ENCODE results near the gene NBAS.

Gene NBAS

GRCh38 chr2:15279201-15279876, 281.8 kb downstream of the NBAS start:
- DNase-seq (ENCODE audit: low read depth), result no peak
- no peak for TF ChIP-seq CTCF (conservative IDR thresholded peaks at IDR 0.05; ENCODE audit: control insufficient read depth, insufficient read depth, low read depth, low read length)
- no peak overlapping the region for H3K4me3 ChIP-seq (ENCODE audit: control insufficient read depth, low read depth, low read length)

GRCh38 chr2:15278296-15278695, 282.8 kb downstream of the NBAS start:
- DNase-seq (ENCODE audit: low read depth), result no peak
- TF ChIP-seq CTCF (conservative IDR thresholded peaks at IDR 0.05; ENCODE audit: control insufficient read depth, insufficient read depth, low read depth, low read length), result no peak
- no peak overlapping the region for H3K4me3 ChIP-seq (ENCODE audit: control insufficient read depth, low read depth, low read length)

GRCh38 chr2:15275346-15275745, 285.8 kb downstream of the NBAS start:
- no peak for TF ChIP-seq CTCF (conservative IDR thresholded peaks at IDR 0.05; ENCODE audit: control insufficient read depth, insufficient read depth, low read depth, low read length)
- no peak overlapping the region for H3K4me3 ChIP-seq (ENCODE audit: control insufficient read depth, low read depth, low read length)
- DNase-seq (ENCODE audit: low read depth), result no peak

GRCh38 chr2:15273452-15273851, 287.7 kb downstream of the NBAS start:
- TF ChIP-seq CTCF (conservative IDR thresholded peaks at IDR 0.05; ENCODE audit: control insufficient read depth, insufficient read depth, low read depth, low read length), result no peak
- DNase-seq (ENCODE audit: low read depth), result no peak

GRCh38 chr2:15272942-15273341, 288.2 kb downstream of the NBAS start:
- H3K4me3 ChIP-seq (ENCODE audit: control insufficient read depth, low read depth, low read length), result no peak overlapping the region
- no peak for TF ChIP-seq CTCF (conservative IDR thresholded peaks at IDR 0.05; ENCODE audit: control insufficient read depth, insufficient read depth, low read depth, low read length)
- DNase-seq (ENCODE audit: low read depth), result no peak

More at GRCh38 chr2:15273452-15273851, 287.7 kb downstream of the NBAS start:
- H3K4me3 ChIP-seq (ENCODE audit: control insufficient read depth, low read depth, low read length), result no peak overlapping the region

GRCh38 chr2:15271941-15272542, 289.1 kb downstream of the NBAS start:
- no peak for DNase-seq (ENCODE audit: low read depth)
- H3K4me3 ChIP-seq (ENCODE audit: control insufficient read depth, low read depth, low read length), result no peak overlapping the region
- no peak for TF ChIP-seq CTCF (conservative IDR thresholded peaks at IDR 0.05; ENCODE audit: control insufficient read depth, insufficient read depth, low read depth, low read length)
